ENCODE results near the gene IPO7. TPM values are rescaled to one million over a fixed set of nuclear protein-coding genes. Genes with fewer than 3 reads are reported as not detected.

The IPO7 gene
- total and polyA plus RNA-seq, 2 of the 13 experiments (the other 11 are each of a cell fraction or from before 2014, with no cell fraction given): 59.4 to 98.4 TPM

DNA sequence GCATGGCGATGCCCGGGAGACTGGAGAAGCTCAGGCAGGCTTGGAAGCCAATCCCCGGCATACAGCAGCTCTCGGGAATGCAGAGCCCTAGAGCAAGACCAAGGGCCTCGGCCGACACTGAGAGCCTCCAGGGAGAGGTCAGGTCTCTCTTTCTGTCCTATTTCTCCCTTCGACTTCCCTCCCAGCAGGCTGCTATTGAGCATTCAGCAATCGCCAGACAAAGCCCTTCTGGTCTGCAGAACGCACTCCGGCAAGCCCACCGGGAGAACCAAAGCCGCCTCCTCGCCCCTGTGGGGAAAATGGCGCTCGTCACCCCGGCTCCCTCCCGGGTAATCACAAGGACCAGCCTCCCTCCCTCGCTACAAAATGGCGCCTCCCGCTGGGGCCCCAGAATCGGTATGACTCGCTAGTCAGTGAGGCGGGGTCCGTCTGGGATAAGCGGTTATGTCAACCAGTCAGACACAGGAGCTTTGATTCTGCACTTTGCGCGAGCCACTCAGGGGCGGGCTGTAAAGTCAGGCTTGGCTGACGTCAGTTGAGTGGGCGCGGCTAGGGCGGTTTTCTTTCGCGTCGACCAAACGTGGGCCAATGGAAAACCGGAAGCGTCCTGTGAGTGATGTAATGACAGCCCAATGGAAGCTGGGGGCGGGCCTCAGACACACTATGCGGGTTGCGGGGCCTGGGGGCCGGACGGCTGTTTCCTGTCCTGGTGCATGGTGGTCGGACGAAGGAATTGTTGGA, 76.0 kb downstream of the IPO7 start, which contains the start of gene ZNF143 (continued):
- no peak for TF ChIP-seq PCBP2 (optimal IDR thresholded peaks at IDR 0.05; ENCODE audit: low read depth, low read length, poor library complexity, severe bottlenecking)
- 0 out of 2 replicates have a peak, but pooled peaks have one; percentile 10 for TF ChIP-seq ZC3H4 (CRISPR knock-in tag; IDR thresholded peaks at IDR 0.05; ENCODE audit: borderline replicate concordance)
- peak; percentile 50; the same call in 1 of the 2 replicates for TF ChIP-seq KDM5A (IDR thresholded peaks at IDR 0.05; ENCODE audit: borderline replicate concordance, low read length)
- no peak for TF ChIP-seq TEAD3 (CRISPR knock-in tag; optimal IDR thresholded peaks at IDR 0.05; ENCODE audit: borderline replicate concordance)
- TF ChIP-seq ZNF792 (CRISPR knock-in tag; IDR thresholded peaks at IDR 0.05): 0 out of 2 replicates have a peak, but pooled peaks have one; percentile 39
- peak; percentile 99 for TF ChIP-seq SP4 (CRISPR knock-in tag; IDR thresholded peaks at IDR 0.05)
- no peak for TF ChIP-seq ZFP41 (CRISPR knock-in tag; IDR thresholded peaks at IDR 0.05; ENCODE audit: borderline replicate concordance)
- 0 out of 2 replicates have a peak, but pooled peaks have one; percentile 75 for TF ChIP-seq ZNF713 (CRISPR knock-in tag; IDR thresholded peaks at IDR 0.05)
- TF ChIP-seq ZNF354B (CRISPR knock-in tag; IDR thresholded peaks at IDR 0.05): no peak
- no peak for TF ChIP-seq ZNF629 (CRISPR knock-in tag; conservative IDR thresholded peaks at IDR 0.05)
- TF ChIP-seq ZNF124 (CRISPR knock-in tag; IDR thresholded peaks at IDR 0.05): no peak
- no peak for TF ChIP-seq TSC22D2 (CRISPR knock-in tag; IDR thresholded peaks at IDR 0.05; ENCODE audit: borderline replicate concordance)
- TF ChIP-seq MAZ (IDR thresholded peaks at IDR 0.05; ENCODE audit: borderline replicate concordance, low read depth, low read length): peak; percentile 83
- TF ChIP-seq MAZ (CRISPR knock-in tag; IDR thresholded peaks at IDR 0.05; ENCODE audit: low read depth): peak; percentile 65; the same call in 1 of the 2 replicates
- 0 out of 2 replicates have a peak, but pooled peaks have one; percentile 43 for TF ChIP-seq NFKBIZ (CRISPR knock-in tag; IDR thresholded peaks at IDR 0.05)
- TF ChIP-seq SMAD3 (CRISPR knock-in tag; IDR thresholded peaks at IDR 0.05): peak; percentile 4; the same call in 1 of the 2 replicates
- peak; percentile 70; the same call in 1 of the 2 replicates for TF ChIP-seq IRX3 (CRISPR knock-in tag; IDR thresholded peaks at IDR 0.05; ENCODE audit: borderline replicate concordance, low read depth)
- TF ChIP-seq NFE2 (CRISPR knock-in tag; IDR thresholded peaks at IDR 0.05): no peak
- TF ChIP-seq ZNF180 (CRISPR knock-in tag; IDR thresholded peaks at IDR 0.05; ENCODE audit: borderline replicate concordance, low read depth): no peak
- TF ChIP-seq NBN (conservative IDR thresholded peaks at IDR 0.05): no peak
- TF ChIP-seq, protein P1, sequence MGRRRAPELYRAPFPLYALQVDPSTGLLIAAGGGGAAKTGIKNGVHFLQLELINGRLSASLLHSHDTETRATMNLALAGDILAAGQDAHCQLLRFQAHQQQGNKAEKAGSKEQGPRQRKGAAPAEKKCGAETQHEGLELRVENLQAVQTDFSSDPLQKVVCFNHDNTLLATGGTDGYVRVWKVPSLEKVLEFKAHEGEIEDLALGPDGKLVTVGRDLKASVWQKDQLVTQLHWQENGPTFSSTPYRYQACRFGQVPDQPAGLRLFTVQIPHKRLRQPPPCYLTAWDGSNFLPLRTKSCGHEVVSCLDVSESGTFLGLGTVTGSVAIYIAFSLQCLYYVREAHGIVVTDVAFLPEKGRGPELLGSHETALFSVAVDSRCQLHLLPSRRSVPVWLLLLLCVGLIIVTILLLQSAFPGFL (CRISPR knock-in tag; IDR thresholded peaks at IDR 0.05): no peak
- no peak for TF ChIP-seq ZNF737 (CRISPR knock-in tag; IDR thresholded peaks at IDR 0.05; ENCODE audit: borderline replicate concordance)
- peak; percentile 98 for TF ChIP-seq CREB1 (IDR thresholded peaks at IDR 0.05)
- peak; percentile 98 for TF ChIP-seq CREB1 (CRISPR knock-in tag; IDR thresholded peaks at IDR 0.05)
- TF ChIP-seq MATR3 (CRISPR knock-in tag; IDR thresholded peaks at IDR 0.05): no peak
- TF ChIP-seq KLF11 (CRISPR knock-in tag; IDR thresholded peaks at IDR 0.05): no peak
- TF ChIP-seq, protein P2, sequence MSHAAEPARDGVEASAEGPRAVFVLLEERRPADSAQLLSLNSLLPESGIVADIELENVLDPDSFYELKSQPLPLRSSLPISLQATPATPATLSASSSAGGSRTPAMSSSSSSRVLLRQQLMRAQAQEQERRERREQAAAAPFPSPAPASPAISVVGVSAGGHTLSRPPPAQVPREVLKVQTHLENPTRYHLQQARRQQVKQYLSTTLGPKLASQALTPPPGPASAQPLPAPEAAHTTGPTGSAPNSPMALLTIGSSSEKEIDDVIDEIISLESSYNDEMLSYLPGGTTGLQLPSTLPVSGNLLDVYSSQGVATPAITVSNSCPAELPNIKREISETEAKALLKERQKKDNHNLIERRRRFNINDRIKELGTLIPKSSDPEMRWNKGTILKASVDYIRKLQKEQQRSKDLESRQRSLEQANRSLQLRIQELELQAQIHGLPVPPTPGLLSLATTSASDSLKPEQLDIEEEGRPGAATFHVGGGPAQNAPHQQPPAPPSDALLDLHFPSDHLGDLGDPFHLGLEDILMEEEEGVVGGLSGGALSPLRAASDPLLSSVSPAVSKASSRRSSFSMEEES (CRISPR knock-in tag; IDR thresholded peaks at IDR 0.05): peak; percentile 66
- no peak for TF ChIP-seq KLF15 (CRISPR knock-in tag; IDR thresholded peaks at IDR 0.05; ENCODE audit: borderline replicate concordance)
- TF ChIP-seq, protein P3, sequence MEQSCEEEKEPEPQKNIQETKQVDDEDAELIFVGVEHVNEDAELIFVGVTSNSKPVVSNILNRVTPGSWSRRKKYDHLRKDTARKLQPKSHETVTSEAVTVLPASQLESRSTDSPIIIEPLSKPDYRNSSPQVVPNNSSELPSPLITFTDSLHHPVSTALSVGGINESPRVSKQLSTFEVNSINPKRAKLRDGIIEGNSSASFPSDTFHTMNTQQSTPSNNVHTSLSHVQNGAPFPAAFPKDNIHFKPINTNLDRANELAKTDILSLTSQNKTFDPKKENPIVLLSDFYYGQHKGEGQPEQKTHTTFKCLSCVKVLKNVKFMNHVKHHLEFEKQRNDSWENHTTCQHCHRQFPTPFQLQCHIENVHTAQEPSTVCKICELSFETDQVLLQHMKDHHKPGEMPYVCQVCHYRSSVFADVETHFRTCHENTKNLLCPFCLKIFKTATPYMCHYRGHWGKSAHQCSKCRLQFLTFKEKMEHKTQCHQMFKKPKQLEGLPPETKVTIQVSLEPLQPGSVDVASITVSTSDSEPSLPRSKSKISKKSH (CRISPR knock-in tag; IDR thresholded peaks at IDR 0.05; ENCODE audit: borderline replicate concordance): peak; percentile 76

Data from HepG2 (cell line).